RWPE2 (cell line): ENCODE measurements around the gene ASB11.

Experiments used
- ATAC-seq: fragments of 200-7000 bp; cut with Tn5 transposase; 3 replicates; pipeline ENCODE4 v1.9.1; 2021; ENCODE audit warnings: low read depth
- DNase-seq: peaks from one replicate; pipeline ENCODE4 v3.0.0-alpha.2; 2020; ENCODE audit warnings: low spot score
- H3K27ac ChIP-seq: fragments of 450-650 bp; 2 replicates; pipeline ENCODE4 v1.5.1; 2017; ENCODE audit warnings: mild to moderate bottlenecking; ENCODE audit not compliant: poor library complexity, severe bottlenecking
- H3K27me3 ChIP-seq: fragments of 250-450 bp; sonication (Bioruptor Pico); 2 replicates; pipeline ENCODE4 v1.5.1; 2021; ENCODE audit warnings: mild to moderate bottlenecking, moderate library complexity; ENCODE audit not compliant: insufficient read depth, poor library complexity, severe bottlenecking
- H3K36me3 ChIP-seq: fragments of 250-450 bp; sonication (Bioruptor Pico); 2 replicates; pipeline ENCODE4 v1.5.1; 2020; ENCODE audit warnings: low read depth, mild to moderate bottlenecking, moderate library complexity
- H3K4me1 ChIP-seq: fragments of 250-450 bp; sonication (Bioruptor Pico); 2 replicates; pipeline ENCODE4 v1.5.1; 2021; ENCODE audit warnings: mild to moderate bottlenecking, moderate library complexity; ENCODE audit not compliant: insufficient read depth, poor library complexity, severe bottlenecking
- H3K4me3 ChIP-seq: fragments of 250-450 bp; sonication (Bioruptor Pico); 2 replicates; pipeline ENCODE4 v1.5.1; 2021; ENCODE audit warnings: mild to moderate bottlenecking, moderate library complexity; ENCODE audit not compliant: severe bottlenecking
- H3K9me3 ChIP-seq: fragments of 250-450 bp; sonication (Bioruptor Pico); 2 replicates; pipeline ENCODE4 v1.5.1; 2021; ENCODE audit warnings: mild to moderate bottlenecking, moderate library complexity; ENCODE audit not compliant: severe bottlenecking
- TF ChIP-seq, protein P1 (sequence below): fragments of 450-650 bp; IDR thresholded peaks from one replicate; pipeline ENCODE4 v1.5.1; 2017; ENCODE audit warnings: mild to moderate bottlenecking, moderate library complexity; ENCODE audit not compliant: poor library complexity, severe bottlenecking

ASB11 gene, protein sequence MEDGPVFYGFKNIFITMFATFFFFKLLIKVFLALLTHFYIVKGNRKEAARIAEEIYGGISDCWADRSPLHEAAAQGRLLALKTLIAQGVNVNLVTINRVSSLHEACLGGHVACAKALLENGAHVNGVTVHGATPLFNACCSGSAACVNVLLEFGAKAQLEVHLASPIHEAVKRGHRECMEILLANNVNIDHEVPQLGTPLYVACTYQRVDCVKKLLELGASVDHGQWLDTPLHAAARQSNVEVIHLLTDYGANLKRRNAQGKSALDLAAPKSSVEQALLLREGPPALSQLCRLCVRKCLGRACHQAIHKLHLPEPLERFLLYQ

DNA sequence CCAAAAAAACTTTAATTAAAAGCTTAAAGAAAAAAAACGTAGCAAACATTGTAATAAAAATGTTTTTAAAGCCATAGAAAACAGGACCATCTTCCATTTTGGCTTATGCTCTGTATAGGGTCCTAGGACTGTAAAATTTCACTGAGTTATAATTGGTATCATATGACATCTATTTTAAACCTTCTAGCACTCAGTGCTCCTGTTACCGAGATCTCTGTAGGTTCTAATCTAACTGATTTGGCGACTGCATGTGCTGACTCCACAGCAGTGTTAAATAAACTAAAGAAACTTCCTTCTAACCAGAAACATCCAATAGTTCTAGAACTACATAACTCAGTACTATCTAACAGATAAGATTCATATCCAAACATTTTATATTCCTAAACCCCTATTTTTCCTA lies at the start of gene ASB11:
TSS of gene ASB11 (minus strand) at position 132 of the 400 bp plus-strand sequence. CDS start at position 97, 35 bp downstream.
- H3K36me3 ChIP-seq = no peaks in the 10 kb centered on the region; the same call in 1 of the 2 replicates
- ATAC-seq (no peak), DNase-seq (no peak)
- H3K9me3 ChIP-seq = no peaks in the 10 kb centered on the region
- no peak within 1 kb of the TSS for H3K4me3 ChIP-seq
- TF ChIP-seq, protein P1, sequence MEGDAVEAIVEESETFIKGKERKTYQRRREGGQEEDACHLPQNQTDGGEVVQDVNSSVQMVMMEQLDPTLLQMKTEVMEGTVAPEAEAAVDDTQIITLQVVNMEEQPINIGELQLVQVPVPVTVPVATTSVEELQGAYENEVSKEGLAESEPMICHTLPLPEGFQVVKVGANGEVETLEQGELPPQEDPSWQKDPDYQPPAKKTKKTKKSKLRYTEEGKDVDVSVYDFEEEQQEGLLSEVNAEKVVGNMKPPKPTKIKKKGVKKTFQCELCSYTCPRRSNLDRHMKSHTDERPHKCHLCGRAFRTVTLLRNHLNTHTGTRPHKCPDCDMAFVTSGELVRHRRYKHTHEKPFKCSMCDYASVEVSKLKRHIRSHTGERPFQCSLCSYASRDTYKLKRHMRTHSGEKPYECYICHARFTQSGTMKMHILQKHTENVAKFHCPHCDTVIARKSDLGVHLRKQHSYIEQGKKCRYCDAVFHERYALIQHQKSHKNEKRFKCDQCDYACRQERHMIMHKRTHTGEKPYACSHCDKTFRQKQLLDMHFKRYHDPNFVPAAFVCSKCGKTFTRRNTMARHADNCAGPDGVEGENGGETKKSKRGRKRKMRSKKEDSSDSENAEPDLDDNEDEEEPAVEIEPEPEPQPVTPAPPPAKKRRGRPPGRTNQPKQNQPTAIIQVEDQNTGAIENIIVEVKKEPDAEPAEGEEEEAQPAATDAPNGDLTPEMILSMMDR = no peak
- H3K27ac ChIP-seq = no peak within 1 kb of the TSS
- H3K4me1 ChIP-seq = no peaks in the 10 kb centered on the region
- no peaks in the 10 kb centered on the region for H3K27me3 ChIP-seq

DNA sequence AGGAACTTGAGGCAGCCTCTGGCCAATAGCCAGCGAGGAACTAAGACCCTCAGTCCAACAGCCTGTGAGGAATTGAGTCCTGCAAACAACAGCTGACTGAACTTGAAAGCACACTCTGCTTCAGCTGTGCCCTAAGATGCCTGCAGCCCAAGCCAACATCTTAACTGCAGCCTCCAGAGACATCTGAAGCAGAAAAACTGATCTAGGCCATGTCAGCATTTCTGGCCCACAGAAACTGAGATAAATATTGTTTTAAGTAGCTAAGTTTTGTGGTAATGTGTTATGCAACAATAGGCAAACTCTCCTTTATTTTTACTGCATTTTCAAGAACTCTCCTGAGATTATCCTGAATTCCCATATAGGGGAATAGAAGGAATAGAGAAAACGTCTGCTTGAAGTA lies 44.3 kb upstream of the ASB11 start:
- no peak for DNase-seq

DNA sequence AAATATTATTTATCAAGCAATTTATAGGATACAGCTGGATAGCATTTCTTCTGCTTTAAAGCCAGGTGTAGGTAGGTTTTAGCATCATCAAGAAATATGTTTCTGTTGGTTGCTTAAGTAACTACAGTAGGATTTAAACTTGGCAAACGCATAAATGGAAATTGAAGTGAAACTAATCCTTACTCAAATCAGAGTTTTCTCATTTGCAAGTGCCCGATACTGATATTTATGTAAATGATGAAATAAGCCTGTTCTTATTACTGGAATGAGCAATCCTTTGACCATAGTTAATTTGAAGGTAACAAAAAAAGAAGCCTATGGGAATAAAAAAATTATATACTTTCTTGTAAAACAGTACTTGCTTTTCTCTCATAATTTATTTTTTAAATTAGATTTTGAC lies 43.1 kb upstream of the ASB11 start:
- ATAC-seq = no peak
- no peak for DNase-seq
- H3K4me3 ChIP-seq = no peak overlapping the region
- no peaks in the 10 kb centered on the region for H3K4me1 ChIP-seq
- no peaks in the 10 kb centered on the region for H3K27me3 ChIP-seq
- no peaks in the 10 kb centered on the region for H3K36me3 ChIP-seq
- TF ChIP-seq, protein P1 = no peak
- H3K9me3 ChIP-seq = no peaks in the 10 kb centered on the region
- no peak overlapping the region for H3K27ac ChIP-seq

More for the DNA sequence above, 44.3 kb upstream of the ASB11 start:
- no peak overlapping the region for H3K4me3 ChIP-seq
- no peaks in the 10 kb centered on the region for H3K36me3 ChIP-seq
- no peak overlapping the region for H3K27ac ChIP-seq
- H3K9me3 ChIP-seq = no peaks in the 10 kb centered on the region
- no peak for ATAC-seq
- no peaks in the 10 kb centered on the region for H3K4me1 ChIP-seq
- TF ChIP-seq, protein P1 = no peak
- no peaks in the 10 kb centered on the region for H3K27me3 ChIP-seq

DNA sequence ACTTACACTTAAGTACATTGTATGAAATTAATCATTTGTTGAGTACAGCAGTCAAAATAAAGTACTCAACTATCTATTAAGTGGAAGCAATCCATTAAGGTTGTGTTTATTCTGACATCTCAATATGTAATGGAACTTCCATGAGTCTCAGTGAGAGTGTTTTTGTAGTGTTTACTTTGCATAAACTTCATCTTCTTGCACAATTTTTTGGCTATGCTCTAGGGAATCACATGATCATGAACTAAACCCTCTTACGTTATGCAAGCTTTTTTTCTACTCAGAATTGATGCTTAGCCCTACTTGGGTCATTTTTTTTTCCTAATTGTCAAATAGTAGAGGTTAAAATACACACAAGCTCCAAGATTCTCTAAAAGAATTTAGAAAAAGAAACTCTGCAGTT lies 41.0 kb upstream of the ASB11 start:
- Histone ChIP-seq H3K27ac (no peak overlapping the region), H3K27me3 (no peaks in the 10 kb centered on the region), H3K4me1 (no peaks in the 10 kb centered on the region), H3K4me3 (no peak overlapping the region), H3K9me3 (no peaks in the 10 kb centered on the region), H3K36me3 (no peaks in the 10 kb centered on the region)
- TF ChIP-seq, protein P1 = no peak
- ATAC-seq (no peak), DNase-seq (no peak)

DNA sequence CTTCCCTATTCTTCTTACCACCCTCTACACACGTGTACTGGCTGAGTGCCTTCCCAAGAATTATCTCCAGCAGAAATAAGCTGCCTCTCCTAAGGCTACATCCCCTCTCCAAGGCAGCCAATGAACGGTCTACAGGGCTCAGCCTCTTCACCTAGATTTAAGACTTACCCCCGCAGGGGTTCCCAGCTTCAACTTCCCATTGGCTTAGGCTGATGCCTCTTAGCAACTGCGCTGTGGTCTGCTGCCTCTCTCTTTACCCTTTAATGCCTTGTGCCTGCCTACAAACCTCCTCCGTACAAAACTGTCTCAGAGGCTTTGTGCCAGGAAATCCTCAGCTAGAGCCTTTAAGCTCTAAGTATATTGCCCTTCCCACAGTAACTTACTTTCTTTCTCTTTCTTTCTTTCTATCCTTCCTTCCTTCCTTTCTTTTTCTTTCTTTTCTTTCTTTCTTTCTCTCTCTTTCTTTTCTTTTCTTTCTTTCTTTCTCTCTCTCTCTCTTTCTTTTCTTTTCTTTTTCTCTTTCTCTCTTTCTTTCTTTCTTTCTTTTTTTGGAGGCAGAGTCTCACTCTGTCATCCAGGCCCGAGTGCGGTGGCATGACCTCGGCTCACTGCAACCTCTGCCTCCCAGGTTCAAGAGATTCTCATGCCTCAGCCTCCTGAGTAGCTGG lies 35.0 kb upstream of the ASB11 start:
- H3K4me1 ChIP-seq = no peaks in the 10 kb centered on the region
- no peak overlapping the region for H3K4me3 ChIP-seq
- no peaks in the 10 kb centered on the region for H3K36me3 ChIP-seq
- TF ChIP-seq, protein P1 = no peak
- DNase-seq (no peak), ATAC-seq (no peak)
- H3K27ac ChIP-seq = no peak overlapping the region
- no peaks in the 10 kb centered on the region for H3K27me3 ChIP-seq
- H3K9me3 ChIP-seq = no peaks in the 10 kb centered on the region
